ENCODE results near the gene MEFV. TPM values are rescaled to one million over a fixed set of nuclear protein-coding genes. Genes with fewer than 3 reads are reported as not detected.

MEFV gene, protein sequence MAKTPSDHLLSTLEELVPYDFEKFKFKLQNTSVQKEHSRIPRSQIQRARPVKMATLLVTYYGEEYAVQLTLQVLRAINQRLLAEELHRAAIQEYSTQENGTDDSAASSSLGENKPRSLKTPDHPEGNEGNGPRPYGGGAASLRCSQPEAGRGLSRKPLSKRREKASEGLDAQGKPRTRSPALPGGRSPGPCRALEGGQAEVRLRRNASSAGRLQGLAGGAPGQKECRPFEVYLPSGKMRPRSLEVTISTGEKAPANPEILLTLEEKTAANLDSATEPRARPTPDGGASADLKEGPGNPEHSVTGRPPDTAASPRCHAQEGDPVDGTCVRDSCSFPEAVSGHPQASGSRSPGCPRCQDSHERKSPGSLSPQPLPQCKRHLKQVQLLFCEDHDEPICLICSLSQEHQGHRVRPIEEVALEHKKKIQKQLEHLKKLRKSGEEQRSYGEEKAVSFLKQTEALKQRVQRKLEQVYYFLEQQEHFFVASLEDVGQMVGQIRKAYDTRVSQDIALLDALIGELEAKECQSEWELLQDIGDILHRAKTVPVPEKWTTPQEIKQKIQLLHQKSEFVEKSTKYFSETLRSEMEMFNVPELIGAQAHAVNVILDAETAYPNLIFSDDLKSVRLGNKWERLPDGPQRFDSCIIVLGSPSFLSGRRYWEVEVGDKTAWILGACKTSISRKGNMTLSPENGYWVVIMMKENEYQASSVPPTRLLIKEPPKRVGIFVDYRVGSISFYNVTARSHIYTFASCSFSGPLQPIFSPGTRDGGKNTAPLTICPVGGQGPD
- total RNA-seq, result 0.49 TPM
- long read RNA-seq, result 0 reads

DNA sequence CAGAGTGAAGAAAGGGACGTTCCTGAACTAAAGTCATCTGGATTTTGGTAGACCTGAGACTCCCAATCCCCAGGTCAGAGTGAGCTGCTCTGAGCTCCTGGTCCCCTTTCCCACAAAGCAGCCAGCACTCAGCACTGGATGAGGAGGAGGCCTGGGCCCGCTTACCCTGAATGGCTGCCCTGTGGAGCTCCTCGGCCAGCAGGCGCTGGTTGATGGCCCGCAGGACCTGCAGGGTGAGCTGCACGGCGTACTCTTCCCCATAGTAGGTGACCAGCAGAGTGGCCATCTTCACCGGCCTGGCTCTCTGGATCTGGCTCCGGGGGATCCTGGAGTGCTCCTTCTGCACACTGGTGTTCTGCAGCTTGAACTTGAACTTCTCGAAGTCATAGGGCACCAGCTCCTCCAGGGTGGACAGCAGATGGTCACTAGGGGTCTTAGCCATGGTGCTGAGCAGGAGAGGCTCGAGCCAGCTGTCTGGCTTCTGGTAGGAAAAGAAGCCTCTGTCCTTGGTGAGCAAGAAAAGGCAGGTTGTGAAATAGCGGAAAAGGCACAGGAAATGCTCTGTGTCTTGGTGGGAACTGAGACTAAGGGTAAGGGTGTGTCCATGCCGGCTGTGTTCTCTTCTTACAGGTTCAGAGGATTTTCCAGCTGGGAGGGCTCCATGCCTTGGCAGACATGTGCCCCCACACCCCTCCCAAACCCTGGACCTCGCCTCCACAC lies at the start of gene MEFV:
Gene MEFV (minus strand): TSS at position 488 of the 720 bp plus-strand sequence. CDS start 46 bp downstream, at position 442.
- no peaks in the 10 kb centered on the region for H3K4me1 ChIP-seq
- H3K4me3 ChIP-seq, result peak within 1 kb of the TSS; percentile 21
- peaks cover 44% of the 10 kb centered on the region for H3K27me3 ChIP-seq (ENCODE audit: low read depth)
- no peak within 1 kb of the TSS for H3K27ac ChIP-seq (replicated peaks)
- intact Hi-C loops (cut with micrococcal nuclease), result no loop called here
- DNase-seq, result no peak
- H3K36me3 ChIP-seq, result no peaks in the 10 kb centered on the region
- TF ChIP-seq, protein P1, sequence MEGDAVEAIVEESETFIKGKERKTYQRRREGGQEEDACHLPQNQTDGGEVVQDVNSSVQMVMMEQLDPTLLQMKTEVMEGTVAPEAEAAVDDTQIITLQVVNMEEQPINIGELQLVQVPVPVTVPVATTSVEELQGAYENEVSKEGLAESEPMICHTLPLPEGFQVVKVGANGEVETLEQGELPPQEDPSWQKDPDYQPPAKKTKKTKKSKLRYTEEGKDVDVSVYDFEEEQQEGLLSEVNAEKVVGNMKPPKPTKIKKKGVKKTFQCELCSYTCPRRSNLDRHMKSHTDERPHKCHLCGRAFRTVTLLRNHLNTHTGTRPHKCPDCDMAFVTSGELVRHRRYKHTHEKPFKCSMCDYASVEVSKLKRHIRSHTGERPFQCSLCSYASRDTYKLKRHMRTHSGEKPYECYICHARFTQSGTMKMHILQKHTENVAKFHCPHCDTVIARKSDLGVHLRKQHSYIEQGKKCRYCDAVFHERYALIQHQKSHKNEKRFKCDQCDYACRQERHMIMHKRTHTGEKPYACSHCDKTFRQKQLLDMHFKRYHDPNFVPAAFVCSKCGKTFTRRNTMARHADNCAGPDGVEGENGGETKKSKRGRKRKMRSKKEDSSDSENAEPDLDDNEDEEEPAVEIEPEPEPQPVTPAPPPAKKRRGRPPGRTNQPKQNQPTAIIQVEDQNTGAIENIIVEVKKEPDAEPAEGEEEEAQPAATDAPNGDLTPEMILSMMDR (IDR thresholded peaks at IDR 0.05; ENCODE audit: borderline replicate concordance), result no peak
- no peaks in the 10 kb centered on the region for H3K9me3 ChIP-seq (replicated peaks)

DNA sequence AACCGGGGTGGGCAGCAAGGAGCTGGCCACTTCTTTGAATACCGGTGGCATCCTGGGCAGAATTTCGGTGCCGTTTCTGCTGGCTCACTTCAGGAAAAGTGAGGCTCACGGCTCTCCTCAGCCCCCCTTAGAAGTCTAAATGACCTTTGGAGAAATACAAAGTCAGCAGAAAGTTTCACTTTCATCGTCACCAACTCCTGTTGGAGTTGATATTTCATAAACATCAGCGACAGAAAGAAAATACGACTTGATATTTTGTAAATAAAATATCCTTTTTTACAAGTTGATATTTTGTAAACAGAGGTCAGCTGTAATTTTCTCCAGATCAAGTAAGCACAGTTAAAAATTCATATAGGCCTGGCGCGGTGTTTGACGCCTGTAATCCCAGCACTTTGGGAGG lies 49.6 kb upstream of the MEFV start:
- Histone ChIP-seq H3K9me3 (replicated peaks) (peaks cover 86% of the 10 kb centered on the region), H3K27me3 (ENCODE audit: low read depth) (no peaks in the 10 kb centered on the region), H3K27ac (replicated peaks) (peak overlapping the region; percentile 98), H3K36me3 (peaks cover 66% of the 10 kb centered on the region), H3K4me1 (peaks cover 45% of the 10 kb centered on the region), H3K4me3 (peak overlapping the region; percentile 95)
- TF ChIP-seq, protein P1 (IDR thresholded peaks at IDR 0.05; ENCODE audit: borderline replicate concordance), result no peak
- DNase-seq, result no peak
- intact Hi-C loops (cut with micrococcal nuclease), result no loop called here

DNA sequence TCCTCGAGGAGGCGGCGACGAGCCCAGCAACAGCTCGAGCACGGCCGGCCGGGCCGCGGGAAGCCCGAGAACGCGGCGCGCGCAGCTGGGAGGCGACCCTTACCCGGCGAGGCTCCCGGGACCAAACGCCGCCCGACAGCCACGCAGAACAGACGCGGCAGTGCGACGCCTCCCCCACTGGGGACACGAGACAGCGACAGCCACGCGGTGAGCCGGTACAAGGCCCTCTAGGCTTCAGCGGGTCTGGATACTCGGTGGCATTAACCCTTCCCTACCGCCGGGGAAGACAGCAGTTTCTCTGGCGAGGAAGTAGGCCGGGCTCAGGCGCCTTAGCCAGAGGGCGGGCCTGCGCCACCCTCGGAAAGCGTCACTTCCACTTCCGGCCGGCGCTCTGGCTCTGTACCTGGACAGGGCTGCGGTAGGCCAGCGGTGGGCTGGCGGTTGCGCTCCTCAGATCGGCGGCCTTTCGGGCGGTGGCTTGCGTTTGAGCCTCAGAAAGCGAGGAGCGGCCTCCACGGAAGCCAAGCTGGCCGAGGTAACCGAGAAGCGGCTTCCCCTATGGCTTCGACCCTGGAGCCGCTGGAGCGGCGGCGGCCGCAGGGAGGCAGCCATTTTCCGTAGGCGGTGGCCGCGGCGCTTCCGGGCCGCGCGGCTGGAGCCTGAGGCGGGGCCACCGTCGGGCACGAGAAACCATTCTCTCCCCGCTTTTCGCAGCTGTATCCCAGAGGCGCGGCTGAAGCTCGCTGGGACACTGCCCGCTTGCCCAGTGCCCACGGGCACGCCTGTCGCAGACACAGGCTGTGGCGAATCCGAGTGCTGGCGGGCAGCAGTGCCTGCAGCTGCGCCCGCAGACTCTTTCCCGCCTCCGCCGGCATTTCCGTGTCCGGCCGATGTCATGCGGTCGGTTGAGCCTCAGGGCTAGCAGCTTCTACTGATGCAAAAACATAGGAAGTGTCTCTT lies 49.0 kb upstream of the MEFV start, which contains the start of the genes TIGD7 and ZNF75A:
Gene TIGD7 (minus strand): TSS at position 322 of the 960 bp plus-strand sequence. CDS start 4,816 bp downstream, outside the sequence.
Gene ZNF75A (plus strand): TSS at position 389 of the 960 bp plus-strand sequence. CDS start 2,932 bp downstream, outside the sequence.
- H3K4me1 ChIP-seq, result peaks cover 45% of the 10 kb centered on the region
- H3K36me3 ChIP-seq, result peaks cover 67% of the 10 kb centered on the region
- TF ChIP-seq, protein P1 (IDR thresholded peaks at IDR 0.05; ENCODE audit: borderline replicate concordance), result peak; percentile 39
- peak within 1 kb of the TSS; percentile 98 for H3K27ac ChIP-seq (replicated peaks)
- no peaks in the 10 kb centered on the region for H3K27me3 ChIP-seq (ENCODE audit: low read depth)
- H3K9me3 ChIP-seq (replicated peaks), result peaks cover 86% of the 10 kb centered on the region
- intact Hi-C loops (cut with micrococcal nuclease), result no loop called here
- H3K4me3 ChIP-seq, result peak within 1 kb of the TSS; percentile 95
- DNase-seq, result peak; percentile 88

DNA sequence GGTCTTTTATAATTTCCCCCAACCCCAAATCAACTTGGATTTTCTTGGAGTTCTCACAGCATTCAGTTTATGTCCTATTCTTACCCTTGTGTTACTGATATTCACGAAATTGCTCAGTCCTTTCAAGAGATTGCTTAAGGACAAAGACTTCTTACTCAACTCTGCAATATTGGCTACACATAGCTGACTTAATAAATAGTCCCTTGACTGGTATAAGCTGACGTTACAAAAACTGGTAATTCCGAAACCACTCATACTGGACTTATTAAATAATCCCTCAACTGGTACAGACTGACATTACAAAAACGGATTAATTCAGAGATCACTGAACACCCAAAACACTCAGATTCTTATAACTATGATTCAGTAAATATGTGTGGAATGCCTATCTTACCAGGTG lies 47.9 kb upstream of the MEFV start:
- intact Hi-C loops (cut with micrococcal nuclease), result no loop called here
- H3K27me3 ChIP-seq (ENCODE audit: low read depth), result no peaks in the 10 kb centered on the region
- H3K9me3 ChIP-seq (replicated peaks), result peaks cover 86% of the 10 kb centered on the region
- DNase-seq, result no peak
- TF ChIP-seq, protein P1 (IDR thresholded peaks at IDR 0.05; ENCODE audit: borderline replicate concordance), result no peak
- peak overlapping the region; percentile 98 for H3K27ac ChIP-seq (replicated peaks)
- H3K4me3 ChIP-seq, result peak overlapping the region; percentile 95
- H3K36me3 ChIP-seq, result peaks cover 67% of the 10 kb centered on the region
- peaks cover 45% of the 10 kb centered on the region for H3K4me1 ChIP-seq
